ENCODE measurements around the gene EIF4A2.

GRCh38 chr3:186788482-186789370 is 5.3 kb downstream of the EIF4A2 start:
- TF ChIP-seq, protein P1, sequence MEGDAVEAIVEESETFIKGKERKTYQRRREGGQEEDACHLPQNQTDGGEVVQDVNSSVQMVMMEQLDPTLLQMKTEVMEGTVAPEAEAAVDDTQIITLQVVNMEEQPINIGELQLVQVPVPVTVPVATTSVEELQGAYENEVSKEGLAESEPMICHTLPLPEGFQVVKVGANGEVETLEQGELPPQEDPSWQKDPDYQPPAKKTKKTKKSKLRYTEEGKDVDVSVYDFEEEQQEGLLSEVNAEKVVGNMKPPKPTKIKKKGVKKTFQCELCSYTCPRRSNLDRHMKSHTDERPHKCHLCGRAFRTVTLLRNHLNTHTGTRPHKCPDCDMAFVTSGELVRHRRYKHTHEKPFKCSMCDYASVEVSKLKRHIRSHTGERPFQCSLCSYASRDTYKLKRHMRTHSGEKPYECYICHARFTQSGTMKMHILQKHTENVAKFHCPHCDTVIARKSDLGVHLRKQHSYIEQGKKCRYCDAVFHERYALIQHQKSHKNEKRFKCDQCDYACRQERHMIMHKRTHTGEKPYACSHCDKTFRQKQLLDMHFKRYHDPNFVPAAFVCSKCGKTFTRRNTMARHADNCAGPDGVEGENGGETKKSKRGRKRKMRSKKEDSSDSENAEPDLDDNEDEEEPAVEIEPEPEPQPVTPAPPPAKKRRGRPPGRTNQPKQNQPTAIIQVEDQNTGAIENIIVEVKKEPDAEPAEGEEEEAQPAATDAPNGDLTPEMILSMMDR (IDR thresholded peaks at IDR 0.05; ENCODE audit: low read depth, low read length, poor library complexity, severe bottlenecking) = no peak
- TF ChIP-seq EZH2phosphoT487 (IDR thresholded peaks at IDR 0.05; ENCODE audit: borderline replicate concordance, low read length) = no peak
